OCI-LY1 (cell line): ENCODE measurements around the gene CACNA1B.

Experiments
- CTCF ChIP-seq: fragments of 200-600 bp; sonication (generic), shearing (Covaris generic); IDR thresholded peaks from 2 replicates; pipeline ENCODE4 v1.5.1; 2017; ENCODE audit warnings: mild to moderate bottlenecking, antibody characterized with exemption, low read length, moderate library complexity, mixed read lengths
- EZH2 ChIP-seq: fragments of 200-600 bp; sonication (generic), shearing (Covaris generic); IDR thresholded peaks from 2 replicates; pipeline ENCODE4 v1.8.0; 2017; ENCODE audit warnings: borderline replicate concordance, mixed run types, mild to moderate bottlenecking, antibody characterized with exemption, low read length, moderate library complexity, mixed read lengths

- TF ChIP-seq CTCF (no peak), EZH2 (no peak)
Observed at GRCh38 chr9:137892424-137893191, 15.0 kb downstream of the CACNA1B start.
